HepG2 (cell line): ENCODE results near the gene EIF4G1. TPM values are rescaled to one million over a fixed set of nuclear protein-coding genes. Genes with fewer than 3 reads are reported as not detected.

Experiments
- ARHGAP35 ChIP-seq: sonication (generic); formaldehyde crosslinking; IDR thresholded peaks from 2 replicates; pipeline ENCODE4 v1.9.0; 2022; ENCODE audit warnings: mild to moderate bottlenecking, inconsistent platforms, moderate library complexity, missing genetic modification reagents, borderline replicate concordance
- ATAD3A ChIP-seq: sonication (generic); formaldehyde crosslinking; IDR thresholded peaks from 2 replicates; pipeline ENCODE4 v1.4.0; 2020; ENCODE audit warnings: missing genetic modification reagents
- ATF5 ChIP-seq: sonication (generic); formaldehyde crosslinking; IDR thresholded peaks from 2 replicates; pipeline ENCODE4 v1.4.0; 2020; ENCODE audit warnings: mild to moderate bottlenecking, low read depth, missing genetic modification reagents
- GPBP1L1 ChIP-seq: sonication (generic); formaldehyde crosslinking; IDR thresholded peaks from 2 replicates; pipeline ENCODE4 v1.5.0; 2020; ENCODE audit warnings: mild to moderate bottlenecking, missing genetic modification reagents
- KDM5A ChIP-seq: fragments of 200-600 bp; sonication (generic); IDR thresholded peaks from 2 replicates; pipeline ENCODE4 v1.7.0; 2018; ENCODE audit warnings: antibody characterized with exemption, mild to moderate bottlenecking, low read length, borderline replicate concordance
- MYC ChIP-seq: sonication (generic); formaldehyde crosslinking; IDR thresholded peaks from 2 replicates; pipeline ENCODE4 v1.9.0; 2021; ENCODE audit warnings: missing genetic modification reagents, borderline replicate concordance
- MYPOP ChIP-seq: sonication (generic); formaldehyde crosslinking; IDR thresholded peaks from 2 replicates; pipeline ENCODE4 v1.8.1; 2023; ENCODE audit warnings: mild to moderate bottlenecking, moderate library complexity, missing genetic modification reagents
- NR1H2 ChIP-seq: sonication (generic); formaldehyde crosslinking; IDR thresholded peaks from 2 replicates; pipeline ENCODE4 v1.8.1; 2022; ENCODE audit warnings: low read depth, missing genetic modification reagents, borderline replicate concordance
- PHF8 ChIP-seq: sonication (generic); formaldehyde crosslinking; IDR thresholded peaks from 2 replicates; pipeline ENCODE4 v1.5.0; 2020; ENCODE audit warnings: missing genetic modification reagents
- SALL2 ChIP-seq: sonication (generic); formaldehyde crosslinking; IDR thresholded peaks from 2 replicates; pipeline ENCODE4 v1.8.1; 2023; ENCODE audit warnings: mild to moderate bottlenecking, missing genetic modification reagents, inconsistent platforms
- SMC3 ChIP-seq: IDR thresholded peaks from 2 replicates; pipeline ENCODE4 v1.6.1; 2011; ENCODE audit warnings: low read length, improper control_type of control experiment
- TFAP4 ChIP-seq: sonication (generic); IDR thresholded peaks from 2 replicates; pipeline ENCODE4 v1.6.1; 2016; ENCODE audit warnings: low read depth, borderline replicate concordance
- ZBTB26 ChIP-seq: IDR thresholded peaks from 2 replicates; pipeline ENCODE4 v1.6.1; 2016; ENCODE audit warnings: missing compliant biosample characterization, missing genetic modification reagents, borderline replicate concordance
- ZBTB49 ChIP-seq: sonication (generic); formaldehyde crosslinking; IDR thresholded peaks from 2 replicates; pipeline ENCODE4 v1.4.0; 2020; ENCODE audit warnings: missing genetic modification reagents, borderline replicate concordance
- ZMAT3 ChIP-seq: sonication (generic); formaldehyde crosslinking; conservative IDR thresholded peaks from 2 replicates; pipeline ENCODE4 v1.7.0; 2021; ENCODE audit warnings: missing genetic modification reagents
- ZNF138 ChIP-seq: sonication (generic); formaldehyde crosslinking; IDR thresholded peaks from 2 replicates; pipeline ENCODE4 v1.5.0; 2020; ENCODE audit warnings: mild to moderate bottlenecking, low read depth, missing genetic modification reagents
- ZNF570 ChIP-seq: sonication (generic); formaldehyde crosslinking; IDR thresholded peaks from 2 replicates; pipeline ENCODE4 v1.4.0; 2020; ENCODE audit warnings: mild to moderate bottlenecking, missing genetic modification reagents, borderline replicate concordance
- ZNF652 ChIP-seq: IDR thresholded peaks from 2 replicates; pipeline ENCODE4 v1.6.1; 2016; ENCODE audit warnings: low read depth, borderline replicate concordance
- ZNF703 ChIP-seq: sonication (generic); formaldehyde crosslinking; IDR thresholded peaks from 2 replicates; pipeline ENCODE4 v1.5.1; 2020; ENCODE audit warnings: missing genetic modification reagents, mild to moderate bottlenecking, moderate library complexity, borderline replicate concordance
- ZNF768 ChIP-seq: sonication (generic); formaldehyde crosslinking; IDR thresholded peaks from 2 replicates; pipeline ENCODE4 v1.4.0; 2020; ENCODE audit warnings: missing genetic modification reagents
- polyA plus RNA-seq, 8 experiments: library from polyadenylated mRNA; depleted of rRNA in 3 of 8; stranded (reverse) in 7 of 8; unstranded in 1 of 8; fragments of >200 nt; fragmentation: Illumina TruSeq in 4 of 8; extraction: Trizol in 4 of 8; gene quantifications; 2 replicates each; pipeline versions ENCODE4 v1.2.1 to v1.2.3, GENCODE V29; 2011 to 2016; ENCODE audit warnings: low read depth in 4 of 8, missing spikeins in 1 of 8, mixed read lengths in 1 of 8; ENCODE audit not compliant: insufficient read depth in 1 of 8
- total RNA-seq, 5 experiments: library from RNA; depleted of rRNA; stranded (reverse); fragments of >200 nt; fragmentation: Illumina TruSeq; extraction: Trizol; gene quantifications; 2 replicates each; pipeline ENCODE4 v1.2.3, GENCODE V29; 2016; ENCODE audit warnings: low read depth in 1 of 5

Gene EIF4G1
- total and polyA plus RNA-seq, 2 of the 13 experiments (the other 11 are each of a cell fraction or from before 2014, with no cell fraction given): 208 to 213 TPM

- TF ChIP-seq MYPOP (CRISPR knock-in tag): 0 out of 2 replicates have a peak, but pooled peaks have one; percentile 2
- TF ChIP-seq ATAD3A (CRISPR knock-in tag): no peak
- TF ChIP-seq ZMAT3 (CRISPR knock-in tag): 0 out of 2 replicates have a peak, but pooled peaks have one; percentile 2
- TF ChIP-seq ZNF703 (CRISPR knock-in tag): no peak
- TF ChIP-seq ZNF138 (CRISPR knock-in tag): no peak
- no peak for TF ChIP-seq ZNF652 (CRISPR knock-in tag)
- no peak for TF ChIP-seq SMC3
- no peak for TF ChIP-seq ATF5 (CRISPR knock-in tag)
- TF ChIP-seq MYC (CRISPR knock-in tag): peak; percentile 14; the same call in 1 of the 2 replicates
- 0 out of 2 replicates have a peak, but pooled peaks have one; percentile 28 for TF ChIP-seq ZBTB26 (CRISPR knock-in tag)
- no peak for TF ChIP-seq ZNF570
- no peak for TF ChIP-seq TFAP4
- TF ChIP-seq ZNF768 (CRISPR knock-in tag): peak; percentile 1; the same call in 1 of the 2 replicates
- no peak for TF ChIP-seq GPBP1L1 (CRISPR knock-in tag)
- no peak for TF ChIP-seq NR1H2 (CRISPR knock-in tag)
- no peak for TF ChIP-seq PHF8 (CRISPR knock-in tag)
- TF ChIP-seq SALL2: 0 out of 2 replicates have a peak, but pooled peaks have one; percentile 20
- no peak for TF ChIP-seq ZBTB49 (CRISPR knock-in tag)
- TF ChIP-seq ARHGAP35 (CRISPR knock-in tag): 0 out of 2 replicates have a peak, but pooled peaks have one; percentile 8
- TF ChIP-seq KDM5A: peak; percentile 60
These were observed 14.7 kb upstream of the EIF4G1 start (continued) for GRCh38 chr3:184299488-184300377.
